Measurements from ENCODE around the gene RAPGEF2. TPM values are rescaled to one million over a fixed set of nuclear protein-coding genes. Genes with fewer than 3 reads are reported as not detected.

Gene RAPGEF2
- total RNA-seq, 1 donor from 2014 or later = 32.6 TPM

DNA sequence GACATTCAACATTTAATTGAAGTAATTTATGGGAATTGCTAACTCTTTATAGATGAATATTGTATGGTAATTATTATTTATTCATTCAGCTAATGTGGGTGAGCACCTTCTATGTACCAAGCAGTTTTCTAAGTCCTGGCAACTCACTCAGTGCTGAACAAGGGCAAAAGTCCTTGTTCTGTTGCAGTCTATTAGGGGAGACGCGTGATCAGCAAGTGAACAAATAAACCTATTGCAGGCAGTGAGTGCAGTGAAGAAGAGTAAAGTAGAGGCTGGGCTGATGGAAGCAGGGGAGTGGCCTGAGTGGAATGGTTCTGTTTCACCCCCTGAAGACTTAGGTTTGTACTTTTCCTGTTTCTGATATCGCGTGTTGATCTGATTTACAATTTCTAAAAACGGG is 214.3 kb downstream of the RAPGEF2 start:
- no peaks in the 10 kb centered on the region for H3K27me3 ChIP-seq (ENCODE audit: control insufficient read depth, insufficient read depth, low read length)
- DNase-seq (ENCODE audit: low read depth) = no peak
- TF ChIP-seq, protein P1, sequence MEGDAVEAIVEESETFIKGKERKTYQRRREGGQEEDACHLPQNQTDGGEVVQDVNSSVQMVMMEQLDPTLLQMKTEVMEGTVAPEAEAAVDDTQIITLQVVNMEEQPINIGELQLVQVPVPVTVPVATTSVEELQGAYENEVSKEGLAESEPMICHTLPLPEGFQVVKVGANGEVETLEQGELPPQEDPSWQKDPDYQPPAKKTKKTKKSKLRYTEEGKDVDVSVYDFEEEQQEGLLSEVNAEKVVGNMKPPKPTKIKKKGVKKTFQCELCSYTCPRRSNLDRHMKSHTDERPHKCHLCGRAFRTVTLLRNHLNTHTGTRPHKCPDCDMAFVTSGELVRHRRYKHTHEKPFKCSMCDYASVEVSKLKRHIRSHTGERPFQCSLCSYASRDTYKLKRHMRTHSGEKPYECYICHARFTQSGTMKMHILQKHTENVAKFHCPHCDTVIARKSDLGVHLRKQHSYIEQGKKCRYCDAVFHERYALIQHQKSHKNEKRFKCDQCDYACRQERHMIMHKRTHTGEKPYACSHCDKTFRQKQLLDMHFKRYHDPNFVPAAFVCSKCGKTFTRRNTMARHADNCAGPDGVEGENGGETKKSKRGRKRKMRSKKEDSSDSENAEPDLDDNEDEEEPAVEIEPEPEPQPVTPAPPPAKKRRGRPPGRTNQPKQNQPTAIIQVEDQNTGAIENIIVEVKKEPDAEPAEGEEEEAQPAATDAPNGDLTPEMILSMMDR (IDR thresholded peaks at IDR 0.05; ENCODE audit: insufficient read depth, low read length, poor library complexity, severe bottlenecking) = no peak
- no peak overlapping the region for H3K4me3 ChIP-seq (ENCODE audit: low read depth, low read length)
- no peaks in the 10 kb centered on the region for H3K36me3 ChIP-seq (ENCODE audit: control insufficient read depth, insufficient read depth, low read length)

DNA sequence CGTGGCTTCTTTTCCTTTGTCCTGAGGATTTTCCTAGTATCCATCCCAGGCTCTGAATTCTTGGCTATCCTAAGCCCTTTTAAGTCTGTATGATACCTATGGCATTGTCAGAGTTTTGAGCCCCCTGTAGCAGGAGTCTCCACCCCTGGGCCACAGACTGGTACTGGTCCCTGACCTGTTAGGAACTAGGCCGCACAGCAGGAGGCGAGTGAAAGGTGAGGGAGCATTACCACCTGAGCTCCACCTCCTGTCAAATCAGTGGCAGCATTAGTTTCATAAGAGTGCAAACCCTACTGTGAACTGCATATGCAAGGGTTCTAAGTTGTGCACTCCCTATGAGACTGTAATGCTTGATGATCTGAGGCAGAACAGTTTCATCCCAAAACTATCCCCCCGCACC is 216.1 kb downstream of the RAPGEF2 start:
- TF ChIP-seq, protein P1 (IDR thresholded peaks at IDR 0.05; ENCODE audit: insufficient read depth, low read length, poor library complexity, severe bottlenecking) = no peak
- DNase-seq (ENCODE audit: low read depth) = no peak
- no peak overlapping the region for H3K4me3 ChIP-seq (ENCODE audit: low read depth, low read length)
- no peaks in the 10 kb centered on the region for H3K36me3 ChIP-seq (ENCODE audit: control insufficient read depth, insufficient read depth, low read length)
- H3K27me3 ChIP-seq (ENCODE audit: control insufficient read depth, insufficient read depth, low read length) = no peaks in the 10 kb centered on the region

DNA sequence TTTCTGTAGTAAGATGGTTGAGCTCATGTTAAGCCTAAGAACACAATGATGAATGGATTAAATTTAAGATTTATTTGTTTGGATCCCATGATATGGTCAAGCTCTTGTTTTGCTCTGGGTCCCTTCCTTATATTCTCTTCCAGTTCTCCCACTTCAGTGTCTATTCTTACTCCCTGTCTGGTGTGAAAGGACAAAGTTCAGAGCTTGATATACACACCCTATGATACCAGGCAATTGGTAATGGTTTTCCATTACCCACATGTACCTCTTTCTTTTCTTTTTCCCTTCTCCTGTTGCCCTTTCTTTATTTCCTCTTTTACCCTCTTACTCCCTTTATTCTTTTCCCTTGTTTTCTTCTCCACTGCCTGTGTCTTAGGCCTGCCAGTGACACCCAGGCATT is 223.6 kb downstream of the RAPGEF2 start:
- H3K4me3 ChIP-seq (ENCODE audit: low read depth, low read length) = no peak overlapping the region
- TF ChIP-seq, protein P1 (IDR thresholded peaks at IDR 0.05; ENCODE audit: insufficient read depth, low read length, poor library complexity, severe bottlenecking) = no peak
- H3K27me3 ChIP-seq (ENCODE audit: control insufficient read depth, insufficient read depth, low read length) = no peaks in the 10 kb centered on the region
- no peak for DNase-seq (ENCODE audit: low read depth)
- no peaks in the 10 kb centered on the region for H3K36me3 ChIP-seq (ENCODE audit: control insufficient read depth, insufficient read depth, low read length)

DNA sequence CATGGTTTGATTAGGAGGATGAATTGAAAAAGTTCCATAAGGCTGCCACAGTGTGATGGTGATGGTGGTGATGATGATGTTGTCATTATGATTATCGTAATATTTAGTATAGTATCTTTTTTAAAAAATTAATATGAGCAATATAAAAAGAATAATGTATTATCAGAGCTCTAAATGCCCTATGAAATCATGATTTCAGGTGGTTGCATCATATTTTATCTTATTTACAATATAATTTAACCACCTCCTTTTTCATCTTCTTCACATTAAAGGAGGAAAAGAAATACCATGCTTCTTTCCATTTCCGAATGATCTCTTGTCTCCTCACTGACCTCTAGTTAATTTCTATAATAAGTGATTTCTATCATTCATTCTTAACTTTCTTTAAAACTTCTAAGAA is 225.9 kb downstream of the RAPGEF2 start:
- TF ChIP-seq, protein P1 (IDR thresholded peaks at IDR 0.05; ENCODE audit: insufficient read depth, low read length, poor library complexity, severe bottlenecking) = no peak
- DNase-seq (ENCODE audit: low read depth) = no peak
- no peaks in the 10 kb centered on the region for H3K36me3 ChIP-seq (ENCODE audit: control insufficient read depth, insufficient read depth, low read length)
- H3K4me3 ChIP-seq (ENCODE audit: low read depth, low read length) = no peak overlapping the region
- H3K27me3 ChIP-seq (ENCODE audit: control insufficient read depth, insufficient read depth, low read length) = no peaks in the 10 kb centered on the region

DNA sequence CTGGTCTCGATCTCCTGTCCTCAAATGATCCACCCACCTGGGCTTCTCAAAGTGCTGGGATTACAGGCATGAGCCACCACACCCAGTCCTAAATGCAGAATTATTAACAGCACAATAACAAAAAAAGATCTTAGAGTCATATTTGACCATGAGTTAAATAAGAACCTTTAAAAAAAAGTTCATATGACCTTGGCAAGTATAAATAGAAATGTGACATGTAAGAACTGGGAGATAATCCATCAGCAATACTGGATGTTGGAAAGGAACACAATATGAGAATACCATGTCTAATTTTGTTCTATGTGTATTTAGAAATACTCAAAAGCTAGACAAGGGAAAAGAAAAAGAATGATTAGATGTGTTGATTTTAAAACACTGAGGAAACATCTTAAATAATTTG is 231.6 kb downstream of the RAPGEF2 start:
- TF ChIP-seq, protein P1 (IDR thresholded peaks at IDR 0.05; ENCODE audit: insufficient read depth, low read length, poor library complexity, severe bottlenecking) = no peak
- Histone ChIP-seq H3K27me3 (ENCODE audit: control insufficient read depth, insufficient read depth, low read length) (no peaks in the 10 kb centered on the region), H3K36me3 (ENCODE audit: control insufficient read depth, insufficient read depth, low read length) (no peaks in the 10 kb centered on the region), H3K4me3 (ENCODE audit: low read depth, low read length) (no peak overlapping the region)
- DNase-seq (ENCODE audit: low read depth) = no peak

DNA sequence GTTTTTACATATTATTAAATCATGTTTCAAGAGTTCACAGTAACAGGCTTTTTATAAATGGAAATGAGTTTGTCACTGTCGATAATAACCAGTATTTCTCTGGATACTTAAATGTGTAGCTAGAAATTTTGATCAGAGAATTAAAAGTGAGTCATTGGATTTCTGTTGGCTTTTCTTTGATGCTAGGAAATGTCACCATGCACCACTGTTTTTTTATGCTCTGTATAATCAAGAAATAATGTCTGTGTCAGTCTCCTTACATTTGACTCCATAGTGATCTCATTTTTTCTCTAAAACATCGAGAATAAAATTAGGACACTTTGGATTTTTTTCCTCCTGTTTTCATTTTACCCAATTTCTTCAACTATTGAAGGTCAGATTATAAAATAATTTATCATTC is 234.2 kb downstream of the RAPGEF2 start:
- Histone ChIP-seq H3K27me3 (ENCODE audit: control insufficient read depth, insufficient read depth, low read length) (no peaks in the 10 kb centered on the region), H3K4me3 (ENCODE audit: low read depth, low read length) (no peak overlapping the region), H3K36me3 (ENCODE audit: control insufficient read depth, insufficient read depth, low read length) (no peaks in the 10 kb centered on the region)
- DNase-seq (ENCODE audit: low read depth) = no peak
- TF ChIP-seq, protein P1 (IDR thresholded peaks at IDR 0.05; ENCODE audit: insufficient read depth, low read length, poor library complexity, severe bottlenecking) = no peak
